ENCODE measurements around the gene CARNS1.
A peak's percentile ranks its signal among the peaks of the same experiment; 100 is the strongest.

Gene CARNS1

GRCh38 chr11:67438158-67438902 is 22.9 kb downstream of the CARNS1 start:
- DNase-seq (ENCODE audit: insufficient read length, low spot score) (no peak), FAIRE-seq (no peak)

GRCh38 chr11:67439321-67440228 is 24.1 kb downstream of the CARNS1 start:
- FAIRE-seq (peak; percentile 88), DNase-seq (ENCODE audit: insufficient read length, low spot score) (no peak)

GRCh38 chr11:67440229-67441097 is 25.0 kb downstream of the CARNS1 start:
- FAIRE-seq: no peak
- DNase-seq (ENCODE audit: insufficient read length, low spot score): no peak

GRCh38 chr11:67441098-67441563 is 25.7 kb downstream of the CARNS1 start:
- FAIRE-seq (peak; percentile 81), DNase-seq (ENCODE audit: insufficient read length, low spot score) (no peak)

GRCh38 chr11:67441731-67442351 is 26.4 kb downstream of the CARNS1 start:
- FAIRE-seq (peak; percentile 90), DNase-seq (ENCODE audit: insufficient read length, low spot score) (no peak)

- no peak for FAIRE-seq
- DNase-seq (ENCODE audit: insufficient read length, low spot score): no peak
Measured at GRCh38 chr11:67442504-67443404, 27.3 kb downstream of the CARNS1 start.

- DNase-seq (ENCODE audit: insufficient read length, low spot score) (no peak), FAIRE-seq (no peak)
Measured at GRCh38 chr11:67445515-67445914, 30.0 kb downstream of the CARNS1 start.

- DNase-seq (ENCODE audit: insufficient read length, low spot score) (no peak), FAIRE-seq (no peak)
Measured at GRCh38 chr11:67448220-67448609, 32.7 kb downstream of the CARNS1 start.

GRCh38 chr11:67449116-67449844 is 33.8 kb downstream of the CARNS1 start:
- DNase-seq (ENCODE audit: insufficient read length, low spot score) (no peak), FAIRE-seq (no peak)

- DNase-seq (ENCODE audit: insufficient read length, low spot score) (no peak), FAIRE-seq (peak; percentile 40)
Measured at GRCh38 chr11:67450796-67451657, 35.5 kb downstream of the CARNS1 start.

- FAIRE-seq: no peak
Measured at GRCh38 chr11:67451658-67451976, 36.1 kb downstream of the CARNS1 start.

GRCh38 chr11:67452141-67452952 is 36.9 kb downstream of the CARNS1 start, which contains the start of gene GPR152:
TSS of gene GPR152 (minus strand) at chr11:67452729. CDS start at chr11:67452724, 5 bp downstream.
- DNase-seq (ENCODE audit: insufficient read length, low spot score) (no peak), FAIRE-seq (no peak)

More at GRCh38 chr11:67451658-67451976, 36.1 kb downstream of the CARNS1 start:
- no peak for DNase-seq (ENCODE audit: insufficient read length, low spot score)

- no peak for FAIRE-seq
Measured at GRCh38 chr11:67453816-67454732, 38.6 kb downstream of the CARNS1 start.

GRCh38 chr11:67455054-67455453 is 39.6 kb downstream of the CARNS1 start, which contains the start of gene CABP4:
TSS of gene CABP4 (plus strand) at chr11:67455354. CDS start at chr11:67455424, 70 bp downstream.
- DNase-seq (ENCODE audit: insufficient read length, low spot score): no peak
- FAIRE-seq: no peak

More at GRCh38 chr11:67453816-67454732, 38.6 kb downstream of the CARNS1 start:
- no peak for DNase-seq (ENCODE audit: insufficient read length, low spot score)

GRCh38 chr11:67456068-67456705 is 40.7 kb downstream of the CARNS1 start:
- no peak for DNase-seq (ENCODE audit: insufficient read length, low spot score)
- no peak for FAIRE-seq
